Trophoblast cell (in vitro differentiated cells and primary cell): Measurements from ENCODE around the gene CUL7.

Experiments
- DNase-seq, 2 donors: peaks; one replicate each; pipeline ENCODE4 v3.0.0-alpha.2; 2016
- H2AFZ ChIP-seq: 2 replicates; pipeline ENCODE4 v1.6.1; 2013; ENCODE audit warnings: low read length, moderate library complexity, mild to moderate bottlenecking; ENCODE audit not compliant: insufficient read depth, poor library complexity
- H2AK5ac ChIP-seq: 2 replicates; pipeline ENCODE4 v1.6.1; 2013; ENCODE audit warnings: mild to moderate bottlenecking, low read length
- H2BK120ac ChIP-seq: 2 replicates; pipeline ENCODE4 v1.6.1; 2013; ENCODE audit warnings: low read length, mild to moderate bottlenecking, moderate library complexity; ENCODE audit not compliant: insufficient read depth, poor library complexity
- H2BK12ac ChIP-seq: 2 replicates; pipeline ENCODE4 v1.6.1; 2013; ENCODE audit warnings: mild to moderate bottlenecking, low read length, moderate library complexity
- H2BK5ac ChIP-seq: 2 replicates; pipeline ENCODE4 v1.6.1; 2013; ENCODE audit warnings: low read length, low read depth, moderate library complexity, mild to moderate bottlenecking; ENCODE audit not compliant: poor library complexity
- H3K14ac ChIP-seq: 2 replicates; pipeline ENCODE4 v1.6.1; 2013; ENCODE audit warnings: mild to moderate bottlenecking, low read length
- H3K18ac ChIP-seq: 2 replicates; pipeline ENCODE4 v1.6.1; 2013; ENCODE audit warnings: mild to moderate bottlenecking, low read length
- H3K23ac ChIP-seq: 2 replicates; pipeline ENCODE4 v1.6.1; 2013; ENCODE audit warnings: low read length
- H3K27ac ChIP-seq: 2 replicates; pipeline ENCODE4 v1.5.1; 2013; ENCODE audit warnings: low read depth, mild to moderate bottlenecking, inconsistent platforms, low read length, moderate library complexity
- H3K27me3 ChIP-seq: 2 replicates; pipeline ENCODE4 v1.6.1; 2013; ENCODE audit warnings: inconsistent platforms, mild to moderate bottlenecking, low read length, moderate library complexity; ENCODE audit not compliant: insufficient read depth
- H3K36me3 ChIP-seq, 2 experiments: 1 replicate in 1 of 2; 2 replicates in 1 of 2; pipeline ENCODE4 v1.6.1; 2013; ENCODE audit warnings: low read length in 2 of 2, mild to moderate bottlenecking in 2 of 2, moderate library complexity in 1 of 2; ENCODE audit not compliant: insufficient read depth in 2 of 2, control insufficient read depth in 1 of 2
- H3K4ac ChIP-seq: 2 replicates; pipeline ENCODE4 v1.6.1; 2013; ENCODE audit warnings: low read depth, mild to moderate bottlenecking, low read length, moderate library complexity
- H3K4me1 ChIP-seq, 2 experiments: 1 replicate in 1 of 2; 2 replicates in 1 of 2; pipeline ENCODE4 v1.6.1; 2013; ENCODE audit warnings: low read length in 2 of 2, mild to moderate bottlenecking in 2 of 2, moderate library complexity in 1 of 2; ENCODE audit not compliant: insufficient read depth in 2 of 2, control insufficient read depth in 1 of 2
- H3K4me2 ChIP-seq: 2 replicates; pipeline ENCODE4 v1.6.1; 2013; ENCODE audit warnings: inconsistent platforms, mild to moderate bottlenecking, low read length, moderate library complexity
- H3K4me3 ChIP-seq: 2 replicates; pipeline ENCODE4 v1.5.1; 2013; ENCODE audit warnings: mild to moderate bottlenecking, low read depth, low read length, inconsistent platforms
- H3K79me1 ChIP-seq: one replicate; pipeline ENCODE4 v1.6.1; 2013; ENCODE audit warnings: low read length
- H3K79me2 ChIP-seq: 2 replicates; pipeline ENCODE4 v1.6.1; 2013; ENCODE audit warnings: low read length, mild to moderate bottlenecking; ENCODE audit not compliant: control insufficient read depth, insufficient read depth, poor library complexity
- H3K9ac ChIP-seq: 2 replicates; pipeline ENCODE4 v1.6.1; 2013; ENCODE audit warnings: mild to moderate bottlenecking, low read length
- H3K9me3 ChIP-seq: 2 replicates; pipeline ENCODE4 v1.6.1; 2013; ENCODE audit warnings: low read depth, mild to moderate bottlenecking, control low read depth, inconsistent platforms, low read length; ENCODE audit not compliant: insufficient read depth
- H4K12ac ChIP-seq: 2 replicates; pipeline ENCODE4 v1.6.1; 2013; ENCODE audit warnings: low read depth, mild to moderate bottlenecking, low read length, moderate library complexity
- H4K8ac ChIP-seq: 2 replicates; pipeline ENCODE4 v1.6.1; 2013; ENCODE audit warnings: low read depth, mild to moderate bottlenecking, low read length, moderate library complexity
- H4K91ac ChIP-seq: one replicate; pipeline ENCODE4 v1.6.1; 2013; ENCODE audit warnings: low read depth, mild to moderate bottlenecking, low read length, moderate library complexity
- WGBS: extraction: QIAGEN DNeasy Blood & Tissue Kit; methylation state at CpG from one replicate; pipeline ENCODE4 v1.1.7; 2013; ENCODE audit warnings: missing lambda C conversion rate; ENCODE audit not compliant: insufficient read length, insufficient coverage; ENCODE audit errors: extremely low coverage; 5-methylcytosine and 5-hydroxymethylcytosine counted together

CUL7 gene

DNA sequence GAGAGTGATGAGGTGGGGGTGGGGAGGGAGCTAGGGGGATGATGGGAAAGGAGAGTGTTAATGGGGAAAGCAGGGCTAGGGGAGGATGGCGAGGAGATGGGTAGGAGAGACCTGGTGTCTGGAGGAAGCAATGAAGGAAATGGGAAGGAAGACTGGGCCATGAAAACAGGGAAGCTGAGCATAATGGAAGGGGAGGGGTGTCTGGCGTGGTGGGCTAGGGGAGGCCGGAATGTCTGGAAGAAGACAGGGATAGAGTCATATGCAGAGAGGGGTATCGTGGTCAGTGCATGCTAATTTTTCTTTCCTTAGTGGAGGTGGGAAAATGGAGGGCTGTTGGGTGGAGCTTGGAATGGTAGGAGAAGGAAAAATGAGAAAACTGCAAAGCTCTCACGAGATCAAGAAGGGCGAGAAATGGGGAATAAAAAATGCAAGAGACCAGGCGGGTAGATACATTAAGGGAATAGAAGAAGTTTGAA, 39.2 kb downstream of the CUL7 start:
- peak overlapping the region; percentile 79 for H4K12ac ChIP-seq
- WGBS: 100% methylated on average over 1 of the region's 7 CpGs
- H4K91ac ChIP-seq: peak overlapping the region; percentile 88
- peak overlapping the region; percentile 81 for H4K8ac ChIP-seq
- no peaks in the 10 kb centered on the region for H3K27me3 ChIP-seq
- peaks cover 6% of the 10 kb centered on the region for H3K79me2 ChIP-seq
- H3K4me1 ChIP-seq: peaks cover 6 to 11% of the 10 kb centered on the region in 2 experiments
- H2BK12ac ChIP-seq: no peak overlapping the region
- peaks cover 46 to 49% of the 10 kb centered on the region in 2 experiments for H3K36me3 ChIP-seq
- peak overlapping the region; percentile 85 for H2AFZ ChIP-seq
- DNase-seq: peak in 1 of 2 donors; percentile 26
- H3K4me3 ChIP-seq: peak overlapping the region; percentile 89
- peak overlapping the region; percentile 89 for H3K14ac ChIP-seq
- peak overlapping the region; percentile 29 for H2BK5ac ChIP-seq
- H3K9ac ChIP-seq: peak overlapping the region; percentile 19
- H3K4ac ChIP-seq: peak overlapping the region; percentile 90
- peak overlapping the region; percentile 54 for H3K27ac ChIP-seq
- H3K9me3 ChIP-seq: no peaks in the 10 kb centered on the region
- H2BK120ac ChIP-seq: peak overlapping the region; percentile 61
- no peak overlapping the region for H3K23ac ChIP-seq
- H2AK5ac ChIP-seq: peak overlapping the region; percentile 62
- H3K4me2 ChIP-seq: peak overlapping the region; percentile 62
- peaks cover 5% of the 10 kb centered on the region for H3K79me1 ChIP-seq
- H3K18ac ChIP-seq: peak overlapping the region; percentile 49

- Histone ChIP-seq H2BK120ac (peak within 1 kb of the TSS; percentile 61), H2BK5ac (peak within 1 kb of the TSS; percentile 29), H4K91ac (peak within 1 kb of the TSS; percentile 88), H3K36me3 (peaks cover 51% of the 10 kb centered on the region in 2 experiments), H3K4ac (peak within 1 kb of the TSS; percentile 90), H3K9me3 (no peaks in the 10 kb centered on the region), H3K27ac (peak within 1 kb of the TSS; percentile 54), H3K23ac (no peak within 1 kb of the TSS), H3K4me2 (peak within 1 kb of the TSS; percentile 62), H3K14ac (peak within 1 kb of the TSS; percentile 89), H3K4me1 (peaks cover 6 to 11% of the 10 kb centered on the region in 2 experiments), H2AK5ac (peak within 1 kb of the TSS; percentile 62), H2AFZ (peak within 1 kb of the TSS; percentile 85), H3K4me3 (peak within 1 kb of the TSS; percentile 89), H4K12ac (peak within 1 kb of the TSS; percentile 79), H3K9ac (peak within 1 kb of the TSS; percentile 85), H3K18ac (peak within 1 kb of the TSS; percentile 75), H3K79me1 (peaks cover 5% of the 10 kb centered on the region), H3K79me2 (peaks cover 6% of the 10 kb centered on the region), H3K27me3 (no peaks in the 10 kb centered on the region), H2BK12ac (no peak within 1 kb of the TSS), H4K8ac (peak within 1 kb of the TSS; percentile 81)
- peak; percentile 100 for DNase-seq
- WGBS: no CpG with 5 or more reads among the region's 51 CpGs
Measured at GRCh38 chr6:43013843-43014433, 39.7 kb downstream of the CUL7 start, which contains the start of the genes KLHDC3 and MEA1. Gene KLHDC3 (plus strand): TSS chr6:43014249. CDS start chr6:43017193, 2,944 bp downstream. Gene MEA1 (minus strand): TSS chr6:43013946. CDS start chr6:43013813, 133 bp downstream.

DNA sequence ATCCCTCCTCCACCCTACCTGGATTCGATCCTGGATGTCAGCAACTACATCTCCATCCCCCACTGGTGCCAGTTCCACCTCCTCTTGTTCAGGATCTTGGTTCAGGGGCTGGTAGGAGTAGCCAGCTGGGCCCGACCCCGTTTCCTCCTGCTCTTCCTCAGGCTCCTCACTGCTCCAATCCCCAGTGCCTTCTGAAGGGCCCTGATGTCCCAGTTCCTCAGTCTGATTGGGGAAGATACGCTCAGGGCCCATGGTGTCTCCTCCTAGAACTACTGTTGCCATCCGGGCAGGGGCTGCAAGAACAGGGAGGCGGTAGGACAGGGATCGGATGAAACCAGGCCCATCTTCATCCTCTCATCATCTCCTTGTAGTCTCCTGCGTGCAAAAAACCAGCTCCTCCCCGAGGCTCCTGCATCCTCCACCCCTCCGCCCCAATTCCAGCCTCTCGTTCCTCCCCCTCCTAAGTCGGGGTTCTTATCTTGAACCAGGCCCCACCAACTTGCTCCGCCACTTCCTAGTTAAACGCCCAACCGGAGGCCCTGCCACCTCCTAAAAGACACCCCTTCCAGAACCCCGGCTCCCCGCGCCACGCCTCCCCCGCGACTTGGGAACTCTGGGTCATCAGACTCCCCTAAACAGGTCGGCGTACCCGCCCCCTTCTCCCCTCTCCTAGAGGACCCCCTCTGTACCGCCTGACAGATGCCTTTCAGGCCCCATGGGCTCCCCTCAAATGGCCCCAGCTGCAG, 40.4 kb downstream of the CUL7 start:
- peaks cover 6 to 11% of the 10 kb centered on the region in 2 experiments for H3K4me1 ChIP-seq
- peaks cover 6% of the 10 kb centered on the region for H3K79me2 ChIP-seq
- no peak overlapping the region for H2AK5ac ChIP-seq
- peak overlapping the region; percentile 8 for H2AFZ ChIP-seq
- peak overlapping the region; percentile 40 for H4K8ac ChIP-seq
- H3K4me3 ChIP-seq: peak overlapping the region; percentile 78
- no peak overlapping the region for H3K23ac ChIP-seq
- no peaks in the 10 kb centered on the region for H3K9me3 ChIP-seq
- no peak overlapping the region for H2BK5ac ChIP-seq
- H3K14ac ChIP-seq: peak overlapping the region; percentile 50
- peak overlapping the region; percentile 48 for H3K4ac ChIP-seq
- peaks cover 53 to 54% of the 10 kb centered on the region in 2 experiments for H3K36me3 ChIP-seq
- peak in 1 of 2 donors; percentile 16 for DNase-seq
- H2BK12ac ChIP-seq: no peak overlapping the region
- peak overlapping the region; percentile 75 for H3K9ac ChIP-seq
- no peak overlapping the region for H3K18ac ChIP-seq
- H4K91ac ChIP-seq: no peak overlapping the region
- no CpG with 5 or more reads among the region's 25 CpGs for WGBS
- peaks cover 5% of the 10 kb centered on the region for H3K79me1 ChIP-seq
- H3K4me2 ChIP-seq: peak overlapping the region; percentile 60
- H2BK120ac ChIP-seq: no peak overlapping the region
- no peak overlapping the region for H4K12ac ChIP-seq
- no peaks in the 10 kb centered on the region for H3K27me3 ChIP-seq
- H3K27ac ChIP-seq: no peak overlapping the region

- Histone ChIP-seq H3K79me1 (peaks cover 5% of the 10 kb centered on the region), H3K36me3 (peaks cover 53 to 54% of the 10 kb centered on the region in 2 experiments), H3K14ac (no peak overlapping the region), H4K91ac (no peak overlapping the region), H2BK12ac (no peak overlapping the region), H3K79me2 (peaks cover 6% of the 10 kb centered on the region), H3K4ac (peak overlapping the region; percentile 39), H3K27me3 (no peaks in the 10 kb centered on the region), H2AK5ac (no peak overlapping the region), H3K23ac (no peak overlapping the region), H3K4me1 (peaks cover 6 to 11% of the 10 kb centered on the region in 2 experiments), H2BK120ac (no peak overlapping the region), H3K9me3 (no peaks in the 10 kb centered on the region), H3K18ac (no peak overlapping the region), H4K8ac (no peak overlapping the region), H4K12ac (no peak overlapping the region), H2AFZ (no peak overlapping the region), H3K4me3 (no peak overlapping the region), H3K4me2 (no peak overlapping the region), H2BK5ac (no peak overlapping the region), H3K27ac (no peak overlapping the region), H3K9ac (no peak overlapping the region)
- DNase-seq: no peak
- WGBS: no CpG with 5 or more reads among the region's 6 CpGs
Measured at GRCh38 chr6:43012364-43012763, 41.3 kb downstream of the CUL7 start.
